Muscle layer of duodenum (tissue), 2 donors: ENCODE data around the gene SPESP1.

Source experiments
- H3K27ac ChIP-seq: one replicate; pipeline ENCODE4 v1.7.0; 2013; ENCODE audit warnings: mild to moderate bottlenecking, low read length
- H3K27me3 ChIP-seq: one replicate; pipeline ENCODE4 v1.7.0; 2013; ENCODE audit warnings: low read depth, mild to moderate bottlenecking, control low read depth, low read length
- H3K36me3 ChIP-seq, 2 donors: one replicate each; pipeline ENCODE4 v1.7.0; 2013; ENCODE audit warnings: low read length in 2 of 2, control low read depth in 1 of 2, mild to moderate bottlenecking in 1 of 2; ENCODE audit not compliant: insufficient read depth in 2 of 2, control insufficient read depth in 1 of 2
- H3K4me1 ChIP-seq, 2 donors: one replicate each; pipeline ENCODE4 v1.7.0; 2013; ENCODE audit warnings: low read length in 2 of 2, mild to moderate bottlenecking in 2 of 2, control low read depth in 1 of 2, moderate library complexity in 1 of 2; ENCODE audit not compliant: insufficient read depth in 2 of 2, control insufficient read depth in 1 of 2
- H3K4me3 ChIP-seq, 2 donors: one replicate each; pipeline ENCODE4 v1.7.0; 2013; ENCODE audit warnings: low read length in 2 of 2, low read depth in 1 of 2, mild to moderate bottlenecking in 1 of 2
- H3K9me3 ChIP-seq, 2 donors: one replicate each; pipeline ENCODE4 v1.7.0; 2013; ENCODE audit warnings: low read length in 2 of 2, control low read depth in 1 of 2, mild to moderate bottlenecking in 1 of 2; ENCODE audit not compliant: control insufficient read depth in 1 of 2
- donor health status: healthy.

The SPESP1 gene

DNA sequence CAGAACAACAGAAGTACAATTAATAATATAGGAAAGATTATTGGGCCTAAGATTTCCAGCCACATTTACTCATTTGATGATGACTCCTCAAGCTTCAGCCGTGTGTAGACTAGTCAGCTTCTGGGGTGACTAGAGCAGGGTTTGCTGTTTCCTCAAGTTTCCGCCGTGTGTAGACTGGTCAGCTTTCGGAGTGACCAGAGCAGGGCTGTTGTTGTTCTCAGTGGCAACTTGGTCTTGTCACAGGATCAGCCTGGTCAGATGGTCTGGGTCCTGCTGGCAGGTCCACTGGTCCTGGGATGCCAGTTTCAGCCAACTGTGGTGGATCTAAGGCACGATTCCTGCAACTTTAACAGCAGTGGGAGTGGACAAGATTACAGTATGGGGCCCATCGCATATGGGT, 62.4 kb downstream of the SPESP1 start:
- Histone ChIP-seq H3K27me3 (no peaks in the 10 kb centered on the region), H3K9me3 (no peaks in the 10 kb centered on the region), H3K4me1 (no peaks in the 10 kb centered on the region), H3K36me3 (no peaks in the 10 kb centered on the region), H3K4me3 (no peak overlapping the region), H3K27ac (no peak overlapping the region)

DNA sequence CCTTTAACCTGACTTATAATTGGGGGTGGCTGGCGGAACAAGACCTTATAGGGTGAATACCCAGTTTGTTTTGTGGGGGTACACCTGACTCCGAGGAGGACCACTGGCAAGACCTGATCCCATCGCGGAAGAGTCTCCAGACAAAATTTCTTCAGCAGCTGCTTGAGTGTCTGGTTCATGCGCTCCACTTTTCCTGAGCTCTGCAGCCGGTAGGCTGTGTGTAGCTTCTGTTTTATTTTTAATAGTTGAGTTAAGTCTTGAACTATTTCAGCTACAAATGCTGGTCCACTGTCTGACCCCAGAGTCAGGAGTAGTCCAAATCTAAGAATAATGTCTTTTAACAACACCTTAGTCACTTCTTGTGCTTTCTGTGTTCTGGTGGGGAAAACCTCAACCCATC, 63.0 kb downstream of the SPESP1 start:
- H3K4me3 ChIP-seq, result no peak overlapping the region
- H3K27ac ChIP-seq, result no peak overlapping the region
- H3K9me3 ChIP-seq, result no peaks in the 10 kb centered on the region
- no peaks in the 10 kb centered on the region for H3K36me3 ChIP-seq
- H3K4me1 ChIP-seq, result no peaks in the 10 kb centered on the region
- H3K27me3 ChIP-seq, result no peaks in the 10 kb centered on the region

DNA sequence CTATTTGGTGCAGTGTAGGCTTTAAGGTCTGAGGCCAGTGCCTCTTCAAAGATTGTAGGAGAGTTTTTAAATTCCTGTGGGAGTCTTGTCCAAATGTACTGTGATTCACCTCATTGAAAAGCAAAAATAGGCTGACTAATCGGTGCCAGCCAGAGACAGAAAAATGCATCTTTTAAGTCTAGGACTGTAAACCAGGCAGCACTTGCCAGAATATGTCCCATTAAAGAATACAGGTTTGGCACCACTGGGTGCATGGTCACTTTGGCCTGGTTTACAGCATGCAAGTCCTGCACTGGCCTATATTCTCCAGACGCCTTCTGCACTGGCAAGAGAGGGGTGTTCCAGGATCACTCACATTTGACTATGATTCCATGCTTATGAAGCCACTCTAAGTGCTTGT, 63.8 kb downstream of the SPESP1 start:
- Histone ChIP-seq H3K4me1 (no peaks in the 10 kb centered on the region), H3K27ac (no peak overlapping the region), H3K27me3 (no peaks in the 10 kb centered on the region), H3K36me3 (no peaks in the 10 kb centered on the region), H3K4me3 (no peak overlapping the region), H3K9me3 (no peaks in the 10 kb centered on the region)

DNA sequence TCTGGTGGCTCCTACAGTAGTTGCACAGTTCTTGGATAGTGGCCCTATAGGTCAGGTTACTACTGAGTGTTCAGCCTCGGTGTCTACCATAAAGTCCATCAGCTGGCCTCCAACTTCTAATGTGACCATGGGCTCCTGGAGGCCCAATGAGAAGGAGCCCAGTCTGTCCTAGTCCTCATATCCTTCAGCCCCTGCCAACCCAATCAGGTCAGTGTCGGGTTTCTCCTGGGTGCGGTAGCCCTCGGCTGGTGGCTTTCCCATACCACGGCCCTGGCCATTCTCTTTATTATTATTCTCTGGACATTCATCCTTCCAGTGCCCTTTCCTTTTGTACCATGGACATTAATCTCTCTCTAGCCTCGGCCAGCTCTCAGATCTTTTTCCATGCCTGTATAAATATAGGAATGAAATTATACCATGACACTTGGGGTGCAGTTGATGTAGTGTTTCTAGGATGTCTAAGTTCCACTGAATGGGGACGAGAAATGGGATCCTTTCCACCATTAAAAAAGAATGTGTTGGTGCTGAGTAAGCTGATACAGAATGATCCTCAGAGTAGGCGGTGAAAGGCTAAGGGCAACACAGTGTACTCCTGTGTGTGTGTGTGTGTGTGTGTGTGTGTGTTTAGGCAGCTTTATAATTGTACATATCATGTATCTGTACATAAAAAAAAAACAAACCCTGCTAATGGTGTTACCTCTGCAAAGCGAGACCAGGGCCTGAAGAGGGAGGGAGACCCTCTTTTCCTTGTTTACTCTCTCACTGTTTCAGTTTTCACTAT, 64.8 kb downstream of the SPESP1 start:
- H3K27me3 ChIP-seq, result no peaks in the 10 kb centered on the region
- no peaks in the 10 kb centered on the region for H3K4me1 ChIP-seq

More for the DNA sequence above, 64.8 kb downstream of the SPESP1 start:
- Histone ChIP-seq H3K36me3 (no peaks in the 10 kb centered on the region), H3K27ac (no peak overlapping the region), H3K4me3 (no peak overlapping the region), H3K9me3 (no peaks in the 10 kb centered on the region)
